Left ventricle myocardium inferior (tissue), 1 donor: ENCODE measurements around the gene VWA8. TPM values are rescaled to one million over a fixed set of nuclear protein-coding genes. Genes with fewer than 3 reads are reported as not detected.

Source experiments
- DNase-seq: peaks from one replicate; pipeline ENCODE4 v3.0.0-alpha.2; 2020
- H3K27ac ChIP-seq: fragments of 200-600 bp; replicated peaks from 2 replicates; pipeline ENCODE4 v1.8.0; 2021
- H3K27me3 ChIP-seq: fragments of 200-600 bp; 2 replicates; pipeline ENCODE4 v1.8.0; 2021; ENCODE audit warnings: low read depth
- H3K36me3 ChIP-seq: fragments of 200-600 bp; 2 replicates; pipeline ENCODE4 v1.8.0; 2021
- H3K4me1 ChIP-seq: fragments of 200-600 bp; 2 replicates; pipeline ENCODE4 v1.8.0; 2021
- H3K4me3 ChIP-seq: fragments of 200-600 bp; 2 replicates; pipeline ENCODE4 v1.8.0; 2021; ENCODE audit warnings: mild to moderate bottlenecking, moderate library complexity
- H3K9me3 ChIP-seq: fragments of 200-600 bp; replicated peaks from 2 replicates; pipeline ENCODE4 v1.8.0; 2021
- intact Hi-C: fragments of 100-400 bp; cut with micrococcal nuclease; formaldehyde crosslinking; loops from one replicate; pipeline ENCODE4 v1.11.0; 2022
- total RNA-seq: library from RNA; stranded (reverse); fragmentation: NEBNext Ultra II Directional; extraction: Animal tissue kit (Norgen Biotek cat#: 25700); gene quantifications from one replicate; pipeline ENCODE4 v1.2.1, GENCODE V29; 2021
- TF ChIP-seq, protein P1 (sequence below): fragments of 200-600 bp; IDR thresholded peaks from 2 replicates; pipeline ENCODE4 v1.8.0; 2021; ENCODE audit warnings: antibody characterized with exemption, mild to moderate bottlenecking, borderline replicate concordance
- donor health status: DM: no; HTN: yes; CAD: no; lungs with severe emphysema.

The VWA8 gene
- total RNA-seq, 1 donor from 2014 or later: 51.0 TPM

DNA sequence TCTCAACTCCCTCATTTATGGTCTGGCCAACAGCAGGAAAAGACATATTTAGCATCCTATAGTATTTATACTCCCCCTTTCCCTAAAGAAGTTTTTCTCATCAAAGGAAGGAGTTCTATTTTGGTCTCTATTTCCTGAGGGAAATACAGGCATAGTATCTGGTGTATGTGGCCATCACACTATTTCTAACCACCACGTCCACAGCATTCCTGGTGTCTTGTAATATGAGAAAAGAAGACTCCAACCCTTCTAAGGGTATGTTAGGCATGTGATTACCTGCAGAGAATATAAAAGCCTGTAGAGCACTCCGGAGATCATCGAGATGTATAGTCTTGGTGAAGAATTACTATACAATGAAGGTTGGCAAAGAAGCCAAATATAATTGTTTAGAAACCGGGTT is 137.4 kb downstream of the VWA8 start:
- H3K4me1 ChIP-seq: peaks cover 18% of the 10 kb centered on the region
- no peaks in the 10 kb centered on the region for H3K27me3 ChIP-seq
- H3K4me3 ChIP-seq: no peak overlapping the region
- peaks cover 16% of the 10 kb centered on the region for H3K36me3 ChIP-seq
- no peak for DNase-seq
- no peak overlapping the region for H3K27ac ChIP-seq
- intact Hi-C loops: no loop called here
- TF ChIP-seq, protein P1, sequence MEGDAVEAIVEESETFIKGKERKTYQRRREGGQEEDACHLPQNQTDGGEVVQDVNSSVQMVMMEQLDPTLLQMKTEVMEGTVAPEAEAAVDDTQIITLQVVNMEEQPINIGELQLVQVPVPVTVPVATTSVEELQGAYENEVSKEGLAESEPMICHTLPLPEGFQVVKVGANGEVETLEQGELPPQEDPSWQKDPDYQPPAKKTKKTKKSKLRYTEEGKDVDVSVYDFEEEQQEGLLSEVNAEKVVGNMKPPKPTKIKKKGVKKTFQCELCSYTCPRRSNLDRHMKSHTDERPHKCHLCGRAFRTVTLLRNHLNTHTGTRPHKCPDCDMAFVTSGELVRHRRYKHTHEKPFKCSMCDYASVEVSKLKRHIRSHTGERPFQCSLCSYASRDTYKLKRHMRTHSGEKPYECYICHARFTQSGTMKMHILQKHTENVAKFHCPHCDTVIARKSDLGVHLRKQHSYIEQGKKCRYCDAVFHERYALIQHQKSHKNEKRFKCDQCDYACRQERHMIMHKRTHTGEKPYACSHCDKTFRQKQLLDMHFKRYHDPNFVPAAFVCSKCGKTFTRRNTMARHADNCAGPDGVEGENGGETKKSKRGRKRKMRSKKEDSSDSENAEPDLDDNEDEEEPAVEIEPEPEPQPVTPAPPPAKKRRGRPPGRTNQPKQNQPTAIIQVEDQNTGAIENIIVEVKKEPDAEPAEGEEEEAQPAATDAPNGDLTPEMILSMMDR: no peak
- H3K9me3 ChIP-seq: no peaks in the 10 kb centered on the region

DNA sequence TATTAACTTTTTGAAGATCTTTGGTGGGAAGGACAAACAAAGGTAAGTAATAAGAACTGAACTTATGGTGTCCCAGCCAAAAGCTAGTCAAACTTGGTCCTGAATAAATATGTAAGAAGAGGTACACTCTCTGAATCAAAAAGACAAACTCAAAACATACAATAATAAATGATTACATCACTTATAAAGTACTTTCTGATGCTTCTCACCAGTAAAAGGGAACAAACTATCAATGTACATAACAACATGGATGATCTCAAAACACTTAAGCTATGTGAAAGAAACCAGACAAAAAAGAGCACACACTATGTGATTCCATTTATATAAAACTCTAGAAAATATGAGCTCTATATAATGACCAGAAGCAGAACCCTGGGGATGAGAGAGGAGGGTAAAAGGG is 138.3 kb downstream of the VWA8 start:
- Histone ChIP-seq H3K27me3 (no peaks in the 10 kb centered on the region), H3K4me1 (peaks cover 9% of the 10 kb centered on the region), H3K36me3 (peaks cover 23% of the 10 kb centered on the region), H3K4me3 (no peak overlapping the region), H3K27ac (no peak overlapping the region), H3K9me3 (no peaks in the 10 kb centered on the region)
- TF ChIP-seq, protein P1: no peak
- intact Hi-C loops: no loop called here
- DNase-seq: no peak

DNA sequence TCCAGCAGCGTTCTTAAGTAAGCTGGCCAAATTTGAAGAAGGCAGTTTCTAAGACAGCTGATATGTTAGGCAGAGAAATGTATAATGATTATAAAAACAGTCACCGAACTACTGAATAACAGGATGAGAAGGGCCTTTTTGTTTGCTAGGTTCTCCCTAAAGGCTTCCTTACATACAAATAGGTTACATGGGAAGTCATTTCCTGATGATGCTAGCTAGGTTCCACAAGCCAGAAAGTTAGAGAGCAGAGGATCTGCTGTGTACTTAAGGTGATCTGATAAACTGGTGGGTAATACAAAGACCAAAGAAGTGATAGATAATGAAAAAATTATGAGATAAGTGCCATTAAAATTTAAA is 139.7 kb downstream of the VWA8 start:
- intact Hi-C loops: no loop called here
- H3K4me1 ChIP-seq: peaks cover 6% of the 10 kb centered on the region
- H3K36me3 ChIP-seq: peaks cover 25% of the 10 kb centered on the region
- H3K9me3 ChIP-seq: no peaks in the 10 kb centered on the region
- DNase-seq: no peak
- H3K4me3 ChIP-seq: no peak overlapping the region
- TF ChIP-seq, protein P1: no peak
- H3K27me3 ChIP-seq: no peaks in the 10 kb centered on the region
- H3K27ac ChIP-seq: peak overlapping the region; percentile 66

DNA sequence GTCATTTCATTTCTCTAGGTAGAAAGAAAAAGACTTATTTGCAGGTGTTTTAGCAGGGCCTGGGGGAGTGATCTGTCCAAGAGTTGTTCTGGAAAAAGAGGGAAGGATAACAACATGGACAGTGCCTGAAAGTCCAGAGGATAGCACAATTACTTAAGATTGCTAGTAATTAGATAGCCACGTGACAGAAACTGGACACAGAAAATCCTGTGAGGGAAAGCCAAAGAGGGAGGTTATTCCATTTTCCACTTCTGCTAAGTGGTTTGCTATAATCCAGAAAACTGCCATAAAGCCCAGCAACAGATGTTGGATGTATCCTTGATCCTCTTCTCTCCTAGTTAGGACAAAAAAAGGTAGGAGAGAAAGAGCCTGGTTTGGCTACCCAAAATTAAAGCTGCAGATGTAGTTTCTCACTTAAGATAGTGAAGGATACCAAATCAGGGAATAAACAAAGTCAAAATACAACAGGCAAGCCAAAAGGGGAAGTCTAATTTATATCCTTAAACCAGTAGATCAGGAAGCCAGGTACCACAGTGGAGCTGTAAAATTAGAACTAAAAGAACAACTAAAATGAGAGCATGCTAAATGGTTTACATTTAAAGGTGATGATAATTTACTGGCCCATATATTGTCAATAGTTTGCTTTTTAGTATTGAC is 140.2 kb downstream of the VWA8 start:
- TF ChIP-seq, protein P1: no peak

DNA sequence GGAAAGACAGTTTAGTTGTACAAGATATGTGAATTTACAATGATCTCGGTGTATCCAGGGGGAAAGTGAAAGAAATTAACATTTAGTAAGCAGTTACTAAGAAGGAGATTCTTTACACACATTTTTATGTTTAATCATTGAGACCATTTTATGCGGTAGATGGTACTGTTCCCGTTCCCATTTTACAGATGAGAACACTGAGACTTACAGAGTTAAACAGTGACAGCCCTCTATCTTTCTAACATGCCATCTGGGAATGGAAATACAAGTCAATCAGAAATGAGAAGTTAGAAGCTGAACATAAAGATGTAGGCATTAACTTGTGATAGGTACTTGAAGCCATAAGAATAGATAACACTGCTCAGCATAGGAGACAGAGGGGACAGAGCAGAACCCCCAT is 144.9 kb downstream of the VWA8 start:
- H3K27me3 ChIP-seq: no peaks in the 10 kb centered on the region
- peaks cover 36% of the 10 kb centered on the region for H3K36me3 ChIP-seq
- no peak for DNase-seq
- TF ChIP-seq, protein P1: no peak
- peaks cover 27% of the 10 kb centered on the region for H3K4me1 ChIP-seq
- H3K27ac ChIP-seq: no peak overlapping the region
- no peaks in the 10 kb centered on the region for H3K9me3 ChIP-seq
- H3K4me3 ChIP-seq: no peak overlapping the region
- intact Hi-C loops: no loop called here

More for the DNA sequence above, 140.2 kb downstream of the VWA8 start:
- Histone ChIP-seq H3K27me3 (no peaks in the 10 kb centered on the region), H3K36me3 (peaks cover 30% of the 10 kb centered on the region), H3K4me1 (peaks cover 6% of the 10 kb centered on the region), H3K9me3 (no peaks in the 10 kb centered on the region), H3K27ac (peak overlapping the region; percentile 66), H3K4me3 (no peak overlapping the region)
- intact Hi-C loops: no loop called here
- DNase-seq: no peak
